ENCODE results near the gene ACAP1. TPM values are rescaled to one million over a fixed set of nuclear protein-coding genes. Genes with fewer than 3 reads are reported as not detected.

ACAP1 gene
- total and polyA plus RNA-seq, 9 of the 15 experiments (the other 6 are each of a cell fraction or from before 2014, with no cell fraction given) = 0.15 to 8.5 (median 2.4) TPM

DNA sequence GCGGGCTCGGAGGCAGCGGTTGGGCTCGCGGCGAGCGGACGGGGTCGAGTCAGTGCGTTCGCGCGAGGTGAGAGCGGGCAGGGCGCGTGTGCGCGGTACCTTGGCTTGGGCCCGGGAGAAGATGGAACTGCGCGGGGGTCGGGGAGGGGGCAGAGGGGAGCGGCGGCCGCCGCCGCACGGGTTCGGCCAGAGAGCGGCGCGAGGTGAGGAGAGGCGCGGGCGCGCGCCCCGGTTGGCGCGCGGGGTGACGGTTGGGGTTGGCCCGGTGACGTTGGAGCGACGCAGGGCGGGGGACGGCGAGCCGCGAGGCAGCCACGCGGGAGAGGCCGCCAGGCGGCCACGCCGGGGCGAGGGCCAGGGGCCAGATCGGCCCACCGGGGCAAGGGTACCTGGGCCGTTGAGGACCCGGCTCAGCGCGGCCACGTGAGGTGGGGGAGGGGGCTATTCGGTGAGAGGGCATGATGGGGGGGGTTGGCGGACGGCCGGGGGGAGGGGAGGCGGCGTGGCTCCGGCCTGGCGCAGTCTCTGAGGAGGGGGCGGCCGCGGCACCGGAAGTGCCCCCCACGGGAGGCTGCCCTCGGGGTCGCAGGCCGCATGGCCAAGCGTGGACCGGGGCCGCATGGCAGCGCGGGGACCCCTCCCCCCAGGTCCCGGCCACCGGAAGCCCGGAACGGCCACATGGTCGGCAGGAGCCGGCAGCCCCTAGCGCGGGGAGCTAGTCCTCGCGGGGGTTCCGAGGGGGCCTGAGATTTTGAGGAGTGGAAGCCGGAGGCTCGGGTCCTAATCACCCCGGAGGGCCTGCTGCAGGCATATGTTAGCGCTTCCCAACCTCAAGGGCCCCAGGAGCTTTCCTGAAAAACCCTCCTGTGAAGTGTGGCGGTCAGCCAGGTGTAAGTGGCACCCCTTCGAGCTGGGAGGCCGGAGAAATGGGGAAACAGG, 28.4 kb upstream of the ACAP1 start (continued):
- TF ChIP-seq PRPF4 (IDR thresholded peaks at IDR 0.05; ENCODE audit: insufficient read depth, low read depth, low read length, poor library complexity, severe bottlenecking) (peak; percentile 77), GABPB1 (CRISPR knock-in tag; IDR thresholded peaks at IDR 0.05) (peak; percentile 49; the same call in 1 of the 2 replicates), CTBP1 (IDR thresholded peaks at IDR 0.05; ENCODE audit: borderline replicate concordance) (peak; percentile 54; the same call in 1 of the 2 replicates), BCL6 (CRISPR knock-in tag; IDR thresholded peaks at IDR 0.05) (no peak), KLF1 (tag; IDR thresholded peaks at IDR 0.05) (no peak), RHOXF2B (CRISPR knock-in tag; conservative IDR thresholded peaks at IDR 0.05) (no peak), FOXA3 (CRISPR knock-in tag; conservative IDR thresholded peaks at IDR 0.05 in 1 of 2, IDR thresholded peaks at IDR 0.05 in 1 of 2) (peak in 1 of 2 experiments; percentile 16; a peak in 1 of 4 replicates), CBFA2T3 (IDR thresholded peaks at IDR 0.05) (no peak), SAP30 (IDR thresholded peaks at IDR 0.05; ENCODE audit: borderline replicate concordance, insufficient read depth, low read depth, low read length, poor library complexity, severe bottlenecking) (peak; percentile 5), SRSF3 (IDR thresholded peaks at IDR 0.05; ENCODE audit: insufficient read depth, low read length) (0 out of 2 replicates have a peak, but pooled peaks have one; percentile 63), PCBP1 (IDR thresholded peaks at IDR 0.05; ENCODE audit: low read depth, low read length, poor library complexity, severe bottlenecking) (peak; percentile 56), SIN3B (IDR thresholded peaks at IDR 0.05; ENCODE audit: low read depth) (peak; percentile 38; the same call in 1 of the 2 replicates)
- TF ChIP-seq, protein P1, sequence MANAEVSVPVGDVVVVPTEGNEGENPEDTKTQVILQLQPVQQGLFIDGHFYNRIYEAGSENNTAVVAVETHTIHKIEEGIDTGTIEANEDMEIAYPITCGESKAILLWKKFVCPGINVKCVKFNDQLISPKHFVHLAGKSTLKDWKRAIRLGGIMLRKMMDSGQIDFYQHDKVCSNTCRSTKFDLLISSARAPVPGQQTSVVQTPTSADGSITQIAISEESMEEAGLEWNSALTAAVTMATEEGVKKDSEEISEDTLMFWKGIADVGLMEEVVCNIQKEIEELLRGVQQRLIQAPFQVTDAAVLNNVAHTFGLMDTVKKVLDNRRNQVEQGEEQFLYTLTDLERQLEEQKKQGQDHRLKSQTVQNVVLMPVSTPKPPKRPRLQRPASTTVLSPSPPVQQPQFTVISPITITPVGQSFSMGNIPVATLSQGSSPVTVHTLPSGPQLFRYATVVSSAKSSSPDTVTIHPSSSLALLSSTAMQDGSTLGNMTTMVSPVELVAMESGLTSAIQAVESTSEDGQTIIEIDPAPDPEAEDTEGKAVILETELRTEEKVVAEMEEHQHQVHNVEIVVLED (CRISPR knock-in tag; IDR thresholded peaks at IDR 0.05) = 0 out of 2 replicates have a peak, but pooled peaks have one; percentile 37
- TF ChIP-seq, protein P2, sequence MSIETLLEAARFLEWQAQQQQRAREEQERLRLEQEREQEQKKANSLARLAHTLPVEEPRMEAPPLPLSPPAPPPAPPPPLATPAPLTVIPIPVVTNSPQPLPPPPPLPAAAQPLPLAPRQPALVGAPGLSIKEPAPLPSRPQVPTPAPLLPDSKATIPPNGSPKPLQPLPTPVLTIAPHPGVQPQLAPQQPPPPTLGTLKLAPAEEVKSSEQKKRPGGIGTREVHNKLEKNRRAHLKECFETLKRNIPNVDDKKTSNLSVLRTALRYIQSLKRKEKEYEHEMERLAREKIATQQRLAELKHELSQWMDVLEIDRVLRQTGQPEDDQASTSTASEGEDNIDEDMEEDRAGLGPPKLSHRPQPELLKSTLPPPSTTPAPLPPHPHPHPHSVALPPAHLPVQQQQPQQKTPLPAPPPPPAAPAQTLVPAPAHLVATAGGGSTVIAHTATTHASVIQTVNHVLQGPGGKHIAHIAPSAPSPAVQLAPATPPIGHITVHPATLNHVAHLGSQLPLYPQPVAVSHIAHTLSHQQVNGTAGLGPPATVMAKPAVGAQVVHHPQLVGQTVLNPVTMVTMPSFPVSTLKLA (conservative IDR thresholded peaks at IDR 0.05) = peak; percentile 55 to 71
- TF ChIP-seq, protein P3, sequence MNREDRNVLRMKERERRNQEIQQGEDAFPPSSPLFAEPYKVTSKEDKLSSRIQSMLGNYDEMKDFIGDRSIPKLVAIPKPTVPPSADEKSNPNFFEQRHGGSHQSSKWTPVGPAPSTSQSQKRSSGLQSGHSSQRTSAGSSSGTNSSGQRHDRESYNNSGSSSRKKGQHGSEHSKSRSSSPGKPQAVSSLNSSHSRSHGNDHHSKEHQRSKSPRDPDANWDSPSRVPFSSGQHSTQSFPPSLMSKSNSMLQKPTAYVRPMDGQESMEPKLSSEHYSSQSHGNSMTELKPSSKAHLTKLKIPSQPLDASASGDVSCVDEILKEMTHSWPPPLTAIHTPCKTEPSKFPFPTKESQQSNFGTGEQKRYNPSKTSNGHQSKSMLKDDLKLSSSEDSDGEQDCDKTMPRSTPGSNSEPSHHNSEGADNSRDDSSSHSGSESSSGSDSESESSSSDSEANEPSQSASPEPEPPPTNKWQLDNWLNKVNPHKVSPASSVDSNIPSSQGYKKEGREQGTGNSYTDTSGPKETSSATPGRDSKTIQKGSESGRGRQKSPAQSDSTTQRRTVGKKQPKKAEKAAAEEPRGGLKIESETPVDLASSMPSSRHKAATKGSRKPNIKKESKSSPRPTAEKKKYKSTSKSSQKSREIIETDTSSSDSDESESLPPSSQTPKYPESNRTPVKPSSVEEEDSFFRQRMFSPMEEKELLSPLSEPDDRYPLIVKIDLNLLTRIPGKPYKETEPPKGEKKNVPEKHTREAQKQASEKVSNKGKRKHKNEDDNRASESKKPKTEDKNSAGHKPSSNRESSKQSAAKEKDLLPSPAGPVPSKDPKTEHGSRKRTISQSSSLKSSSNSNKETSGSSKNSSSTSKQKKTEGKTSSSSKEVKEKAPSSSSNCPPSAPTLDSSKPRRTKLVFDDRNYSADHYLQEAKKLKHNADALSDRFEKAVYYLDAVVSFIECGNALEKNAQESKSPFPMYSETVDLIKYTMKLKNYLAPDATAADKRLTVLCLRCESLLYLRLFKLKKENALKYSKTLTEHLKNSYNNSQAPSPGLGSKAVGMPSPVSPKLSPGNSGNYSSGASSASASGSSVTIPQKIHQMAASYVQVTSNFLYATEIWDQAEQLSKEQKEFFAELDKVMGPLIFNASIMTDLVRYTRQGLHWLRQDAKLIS (CRISPR knock-in tag; IDR thresholded peaks at IDR 0.05) = peak; percentile 74

Data from K562 (cell line).